ENCODE measurements around the gene FABP3. TPM values are rescaled to one million over a fixed set of nuclear protein-coding genes. Genes with fewer than 3 reads are reported as not detected.
A peak's percentile ranks its signal among the peaks of the same experiment; 100 is the strongest.

FABP3 gene
- total RNA-seq, 6 donors from 2014 or later: 4.2 to 98.9 (median 27.2) TPM

DNA sequence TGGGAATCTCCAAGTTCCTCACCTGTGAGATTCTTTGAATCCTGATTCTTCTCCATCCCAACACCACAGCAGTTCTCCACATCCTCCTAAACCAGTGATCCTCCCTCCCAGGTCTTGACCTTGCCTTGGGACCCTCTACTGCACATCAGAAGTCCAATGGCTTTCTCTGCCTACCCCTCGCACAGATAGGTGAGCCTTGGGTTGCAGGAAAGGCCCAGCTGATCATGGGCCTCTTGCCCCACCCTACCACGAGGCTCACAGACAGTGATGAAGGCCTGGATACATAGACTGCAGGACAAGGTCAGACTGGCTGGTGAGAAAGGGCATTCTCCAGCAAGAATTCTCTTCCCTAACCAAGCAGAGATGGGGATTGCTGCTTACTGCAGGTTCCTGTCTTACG, 825 bp downstream of the FABP3 start:
- Histone ChIP-seq H3K9me3 (no peaks in the 10 kb centered on the region), H3K27me3 (no peaks in the 10 kb centered on the region), H3K36me3 (no peaks in the 10 kb centered on the region), H3K27ac (no peak overlapping the region), H3K4me1 (peaks cover 11 to 29% (median 24%) of the 10 kb centered on the region in 4 donors), H3K4me3 (peak overlapping the region in 1 of 4 donors; percentile 29)
- DNase-seq (no peak), ATAC-seq (ENCODE audit: low FRiP score in 2 of 2) (no peak)
- TF ChIP-seq EP300 (IDR thresholded peaks at IDR 0.05) (no peak), POLR2A (IDR thresholded peaks at IDR 0.05) (no peak), POLR2AphosphoS5 (IDR thresholded peaks at IDR 0.05) (no peak)
- TF ChIP-seq, protein P1, sequence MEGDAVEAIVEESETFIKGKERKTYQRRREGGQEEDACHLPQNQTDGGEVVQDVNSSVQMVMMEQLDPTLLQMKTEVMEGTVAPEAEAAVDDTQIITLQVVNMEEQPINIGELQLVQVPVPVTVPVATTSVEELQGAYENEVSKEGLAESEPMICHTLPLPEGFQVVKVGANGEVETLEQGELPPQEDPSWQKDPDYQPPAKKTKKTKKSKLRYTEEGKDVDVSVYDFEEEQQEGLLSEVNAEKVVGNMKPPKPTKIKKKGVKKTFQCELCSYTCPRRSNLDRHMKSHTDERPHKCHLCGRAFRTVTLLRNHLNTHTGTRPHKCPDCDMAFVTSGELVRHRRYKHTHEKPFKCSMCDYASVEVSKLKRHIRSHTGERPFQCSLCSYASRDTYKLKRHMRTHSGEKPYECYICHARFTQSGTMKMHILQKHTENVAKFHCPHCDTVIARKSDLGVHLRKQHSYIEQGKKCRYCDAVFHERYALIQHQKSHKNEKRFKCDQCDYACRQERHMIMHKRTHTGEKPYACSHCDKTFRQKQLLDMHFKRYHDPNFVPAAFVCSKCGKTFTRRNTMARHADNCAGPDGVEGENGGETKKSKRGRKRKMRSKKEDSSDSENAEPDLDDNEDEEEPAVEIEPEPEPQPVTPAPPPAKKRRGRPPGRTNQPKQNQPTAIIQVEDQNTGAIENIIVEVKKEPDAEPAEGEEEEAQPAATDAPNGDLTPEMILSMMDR (IDR thresholded peaks at IDR 0.05): no peak
- WGBS, 2 donors: 81 to 90% methylated on average over 2 to 3 of the region's 3 CpGs

DNA sequence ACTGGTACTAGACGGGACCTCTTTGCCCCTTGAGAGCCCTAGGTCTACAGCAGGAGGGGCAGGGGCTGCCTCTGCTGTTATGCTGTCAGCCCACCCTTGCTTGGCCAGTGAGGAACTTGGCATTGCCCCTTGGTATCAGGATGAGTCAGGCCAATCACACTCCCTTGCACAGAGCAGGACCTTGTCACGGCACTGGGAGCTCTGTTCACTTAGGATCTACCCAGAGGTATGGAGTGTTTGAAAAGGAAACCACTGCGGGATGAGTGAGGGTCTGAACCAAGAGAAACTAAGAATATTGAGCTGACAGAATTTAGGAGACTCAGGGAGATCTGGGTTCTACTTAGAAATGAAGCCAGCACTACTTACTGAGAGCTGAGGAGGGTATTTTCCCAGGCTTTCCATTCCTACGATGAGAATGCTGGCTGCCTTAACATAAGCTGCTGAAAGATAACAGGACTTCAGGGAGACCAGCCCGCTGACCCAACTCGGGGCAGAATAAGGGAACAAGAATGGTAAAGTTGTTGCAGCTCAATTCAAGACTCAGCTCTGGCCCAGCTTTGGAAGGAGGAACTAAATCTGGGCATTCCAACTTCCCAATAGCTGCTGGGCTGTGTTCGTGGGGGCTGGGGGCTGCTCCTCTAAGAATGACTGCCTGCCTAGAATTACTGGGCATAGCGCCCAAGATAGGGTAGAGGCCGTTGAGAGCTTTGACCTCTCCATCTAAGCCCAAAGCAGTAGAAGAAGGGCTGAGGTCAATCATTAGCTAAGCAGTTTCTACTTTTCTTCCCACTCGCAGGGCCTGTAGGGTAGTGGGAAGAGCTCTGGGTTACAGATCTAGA, 1.5 kb downstream of the FABP3 start:
- Histone ChIP-seq H3K4me1 (peaks cover 11 to 29% (median 24%) of the 10 kb centered on the region in 4 donors), H3K4me3 (no peak overlapping the region), H3K27ac (no peak overlapping the region), H3K36me3 (peaks cover 0 to 4% (median 0%) of the 10 kb centered on the region in 4 donors), H3K9me3 (no peaks in the 10 kb centered on the region), H3K27me3 (no peaks in the 10 kb centered on the region)
- DNase-seq: no peak
- TF ChIP-seq POLR2A (IDR thresholded peaks at IDR 0.05) (no peak), EP300 (IDR thresholded peaks at IDR 0.05) (no peak), POLR2AphosphoS5 (IDR thresholded peaks at IDR 0.05) (no peak)
- TF ChIP-seq, protein P1 (IDR thresholded peaks at IDR 0.05): no peak
- ATAC-seq (ENCODE audit: low FRiP score in 2 of 2): no peak
- 60 to 64% methylated on average over 9 to 10 of the region's 10 CpGs for WGBS, 2 donors

DNA sequence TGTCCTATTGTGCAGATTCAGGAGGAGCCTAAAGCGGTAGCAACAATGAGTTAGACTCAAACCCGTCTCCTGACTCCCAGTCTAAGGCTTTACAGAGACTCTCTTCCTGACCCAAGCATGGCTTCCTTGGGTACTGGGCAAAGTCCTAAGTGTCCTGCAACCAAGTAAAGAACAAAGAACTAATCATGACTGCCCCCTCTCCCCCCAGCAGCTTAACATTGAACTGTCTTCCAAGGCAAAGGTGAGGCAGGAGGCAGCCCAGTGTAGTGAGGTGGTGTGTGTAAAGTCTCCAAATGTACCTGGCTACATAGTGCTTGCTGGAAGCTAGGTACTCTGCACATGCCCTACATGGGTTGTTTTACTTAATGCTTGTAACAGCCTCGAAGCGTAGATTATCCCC, 2.3 kb downstream of the FABP3 start:
- H3K9me3 ChIP-seq: no peaks in the 10 kb centered on the region
- H3K36me3 ChIP-seq: peaks cover 0 to 5% (median under 1%) of the 10 kb centered on the region in 4 donors
- DNase-seq: no peak
- no peak overlapping the region for H3K27ac ChIP-seq
- TF ChIP-seq POLR2A (IDR thresholded peaks at IDR 0.05): no peak
- TF ChIP-seq POLR2AphosphoS5 (IDR thresholded peaks at IDR 0.05): no peak
- no peak for TF ChIP-seq EP300 (IDR thresholded peaks at IDR 0.05)
- TF ChIP-seq, protein P1 (IDR thresholded peaks at IDR 0.05): no peak
- peaks cover 11 to 29% (median 24%) of the 10 kb centered on the region in 4 donors for H3K4me1 ChIP-seq
- ATAC-seq (ENCODE audit: low FRiP score in 2 of 2): no peak
- no peak overlapping the region for H3K4me3 ChIP-seq
- 90 to 95% methylated on average over 4 of the region's 4 CpGs for WGBS, 2 donors
- no peaks in the 10 kb centered on the region for H3K27me3 ChIP-seq

DNA sequence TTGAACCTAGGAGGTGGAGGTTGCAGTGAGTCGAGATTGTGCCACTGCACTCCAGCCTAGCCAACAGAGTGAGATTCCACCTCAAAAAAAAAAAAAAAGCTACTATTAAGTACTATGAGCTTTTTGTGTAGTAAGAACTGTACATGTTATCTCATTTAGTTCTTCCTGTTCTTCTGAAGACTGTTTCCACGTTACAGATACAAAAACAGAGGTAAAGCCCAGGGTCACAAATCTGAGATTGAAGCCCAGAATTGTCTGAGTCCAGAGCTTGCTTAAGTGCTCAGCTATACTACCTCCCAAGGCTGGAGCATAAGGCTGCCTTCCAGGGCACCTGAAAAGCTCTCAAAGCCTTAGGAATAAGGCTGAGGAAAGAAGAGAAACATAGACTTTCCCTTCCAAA, 2.9 kb downstream of the FABP3 start:
- ATAC-seq (ENCODE audit: low FRiP score in 2 of 2): no peak
- no peak for TF ChIP-seq POLR2AphosphoS5 (IDR thresholded peaks at IDR 0.05)
- TF ChIP-seq, protein P1 (IDR thresholded peaks at IDR 0.05): no peak
- no peak for TF ChIP-seq EP300 (IDR thresholded peaks at IDR 0.05)
- TF ChIP-seq POLR2A (IDR thresholded peaks at IDR 0.05): no peak
- 75 to 82% methylated on average over 2 of the region's 2 CpGs for WGBS, 2 donors
- H3K27ac ChIP-seq: no peak overlapping the region
- peaks cover 0 to 7% (median 3%) of the 10 kb centered on the region in 4 donors for H3K36me3 ChIP-seq
- DNase-seq: no peak
- no peaks in the 10 kb centered on the region for H3K27me3 ChIP-seq
- H3K4me1 ChIP-seq: peaks cover 11 to 29% (median 24%) of the 10 kb centered on the region in 4 donors
- H3K9me3 ChIP-seq: no peaks in the 10 kb centered on the region
- H3K4me3 ChIP-seq: no peak overlapping the region
